Heart left ventricle (tissue), 13 donors: ENCODE results near the gene PPP1R37.

Source experiments
- POLR2A ChIP-seq, 2 donors: fragments of 450-650 bp; IDR thresholded peaks; one replicate each; pipeline ENCODE4 v1.6.1; 2017; ENCODE audit warnings: antibody characterized with exemption in 2 of 2, mild to moderate bottlenecking in 2 of 2, moderate library complexity in 2 of 2
- TF ChIP-seq, protein P1 (sequence below), 12 donors: fragments of 200-600 bp; sonication (generic) in 4 of 12; IDR thresholded peaks; one replicate each; pipeline versions ENCODE4 v1.5.0 to v1.8.0; 2018 to 2022; ENCODE audit warnings: antibody characterized with exemption in 12 of 12, mild to moderate bottlenecking in 5 of 12
- donor health status: ischemic (EF 13 %, LVEDD 7.1; RV severe dilation, severe dysfunction).
- donor health status: DM: no; HTN: yes; CAD: no.
- donor health status: DM: no; HTN: no; CAD: no.
- donor health status: ischemic (EF 25% LVEDD 6.9; RV normal size, moderate dysfunction).
- donor health status: ischemic (EF 25% LVEDD 5.7; RV mildly dilated, moderate dysfunction).
- donor health status: ischemic (EF 35%, LVEDD 5.7; RV mildly dilated, moderate dysfunction).
- donor health status: nonischemic (EF 11% LVEDD 7.7; RV severe dilation, severe dysfunction).
- donor health status: DM: yes; HTN: yes; CAD: no.
- donor health status: PGD.
- donor health status: ischemic (EF 29% LVEDD 5.4; RV normal size, mild dysfunction).
- donor health status: nonischemic (EF 23%, LVEDD 6.1; RV moderate dilation, normal function).

GRCh38 chr19:45045671-45046353 lies 47.2 kb upstream of the PPP1R37 start:
- TF ChIP-seq, protein P1, sequence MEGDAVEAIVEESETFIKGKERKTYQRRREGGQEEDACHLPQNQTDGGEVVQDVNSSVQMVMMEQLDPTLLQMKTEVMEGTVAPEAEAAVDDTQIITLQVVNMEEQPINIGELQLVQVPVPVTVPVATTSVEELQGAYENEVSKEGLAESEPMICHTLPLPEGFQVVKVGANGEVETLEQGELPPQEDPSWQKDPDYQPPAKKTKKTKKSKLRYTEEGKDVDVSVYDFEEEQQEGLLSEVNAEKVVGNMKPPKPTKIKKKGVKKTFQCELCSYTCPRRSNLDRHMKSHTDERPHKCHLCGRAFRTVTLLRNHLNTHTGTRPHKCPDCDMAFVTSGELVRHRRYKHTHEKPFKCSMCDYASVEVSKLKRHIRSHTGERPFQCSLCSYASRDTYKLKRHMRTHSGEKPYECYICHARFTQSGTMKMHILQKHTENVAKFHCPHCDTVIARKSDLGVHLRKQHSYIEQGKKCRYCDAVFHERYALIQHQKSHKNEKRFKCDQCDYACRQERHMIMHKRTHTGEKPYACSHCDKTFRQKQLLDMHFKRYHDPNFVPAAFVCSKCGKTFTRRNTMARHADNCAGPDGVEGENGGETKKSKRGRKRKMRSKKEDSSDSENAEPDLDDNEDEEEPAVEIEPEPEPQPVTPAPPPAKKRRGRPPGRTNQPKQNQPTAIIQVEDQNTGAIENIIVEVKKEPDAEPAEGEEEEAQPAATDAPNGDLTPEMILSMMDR (IDR thresholded peaks at IDR 0.05), result no peak
- TF ChIP-seq POLR2A (IDR thresholded peaks at IDR 0.05), result no peak
